A549 (cell line): ENCODE measurements around the gene NDUFS4.

Experiments
- CHD4 ChIP-seq: fragments of 200-600 bp; sonication (generic); IDR thresholded peaks from 2 replicates; pipeline ENCODE4 v1.6.1; 2016; ENCODE audit warnings: antibody characterized with exemption, mild to moderate bottlenecking, borderline replicate concordance
- EP300 ChIP-seq, 2 experiments: fragments of >200 bp; sonication (Bioruptor Twin); formaldehyde crosslinking; IDR thresholded peaks; 2 replicates in 1 of 2; 3 replicates in 1 of 2; pipeline ENCODE4 v1.6.1; 2016 to 2017
- FOSL2 ChIP-seq, 2 experiments: fragments of 450-650 bp in 1 of 2; fragments of >200 bp in 1 of 2; sonication (Bioruptor Twin) in 1 of 2; formaldehyde crosslinking; IDR thresholded peaks; 2 replicates each; pipeline versions ENCODE4 v1.5.0 to v1.6.1; 2016 to 2020; ENCODE audit warnings: mild to moderate bottlenecking in 1 of 2, moderate library complexity in 1 of 2
- HOXA7 ChIP-seq: fragments of 250-450 bp; sonication (Bioruptor Pico); IDR thresholded peaks from 2 replicates; pipeline ENCODE4 v1.5.0; 2020; ENCODE audit warnings: mild to moderate bottlenecking, moderate library complexity
- JUNB ChIP-seq: fragments of >200 bp; sonication (Bioruptor Twin); formaldehyde crosslinking; IDR thresholded peaks from 2 replicates; pipeline ENCODE4 v1.6.1; 2016
- KDM1A ChIP-seq: fragments of 200-600 bp; sonication (generic); IDR thresholded peaks from 2 replicates; pipeline ENCODE4 v1.6.1; 2016; ENCODE audit warnings: low read depth, mild to moderate bottlenecking
- MYC ChIP-seq: IDR thresholded peaks from 2 replicates; pipeline ENCODE4 v1.6.1; 2012; ENCODE audit warnings: mild to moderate bottlenecking, inconsistent platforms, low read length, improper control_type of control experiment, borderline replicate concordance
- NR3C1 ChIP-seq: fragments of >200 bp; sonication (Bioruptor Twin); formaldehyde crosslinking; IDR thresholded peaks from 3 replicates; pipeline ENCODE4 v1.6.1; 2017
- PHF8 ChIP-seq: fragments of 200-600 bp; sonication (generic); IDR thresholded peaks from 2 replicates; pipeline ENCODE4 v1.6.1; 2016; ENCODE audit warnings: low read depth, mild to moderate bottlenecking, antibody characterized with exemption, moderate library complexity, borderline replicate concordance
- POLR2A ChIP-seq: IDR thresholded peaks from 2 replicates; pipeline ENCODE4 v1.6.1; 2012; ENCODE audit warnings: mild to moderate bottlenecking, low read length
- RFX5 ChIP-seq: fragments of 450-650 bp; IDR thresholded peaks from 2 replicates; pipeline ENCODE4 v1.7.1; 2014; ENCODE audit warnings: antibody characterized with exemption, mild to moderate bottlenecking, moderate library complexity
- ZFP36 ChIP-seq: fragments of 450-650 bp; IDR thresholded peaks from 2 replicates; pipeline ENCODE4 v1.6.1; 2014; ENCODE audit warnings: borderline replicate concordance; ENCODE audit not compliant: partially characterized antibody
- TF ChIP-seq, protein P1 (sequence below): fragments of >200 bp; sonication (Bioruptor Twin); formaldehyde crosslinking; IDR thresholded peaks from 3 replicates; pipeline ENCODE4 v1.5.1; 2016

DNA sequence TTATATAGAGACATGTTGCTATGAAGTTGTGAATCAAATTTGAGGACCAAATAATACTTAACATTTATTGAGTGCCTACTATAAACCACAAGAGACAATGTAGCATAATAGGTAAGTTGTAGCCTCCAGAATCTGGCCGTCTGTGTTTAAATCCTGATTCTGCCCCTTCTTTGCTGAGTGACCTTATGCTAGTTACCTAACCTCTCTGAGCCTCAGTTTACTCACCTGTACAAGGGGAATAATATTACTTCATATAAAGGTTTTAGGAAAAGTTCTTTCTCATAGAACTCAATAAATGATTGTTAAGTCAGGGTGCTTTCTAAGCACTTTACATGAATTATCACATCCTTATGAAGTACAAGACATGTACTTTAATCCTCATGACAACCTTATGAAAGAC is 120.6 kb downstream of the NDUFS4 start:
- TF ChIP-seq PHF8, result no peak
- TF ChIP-seq, protein P1, sequence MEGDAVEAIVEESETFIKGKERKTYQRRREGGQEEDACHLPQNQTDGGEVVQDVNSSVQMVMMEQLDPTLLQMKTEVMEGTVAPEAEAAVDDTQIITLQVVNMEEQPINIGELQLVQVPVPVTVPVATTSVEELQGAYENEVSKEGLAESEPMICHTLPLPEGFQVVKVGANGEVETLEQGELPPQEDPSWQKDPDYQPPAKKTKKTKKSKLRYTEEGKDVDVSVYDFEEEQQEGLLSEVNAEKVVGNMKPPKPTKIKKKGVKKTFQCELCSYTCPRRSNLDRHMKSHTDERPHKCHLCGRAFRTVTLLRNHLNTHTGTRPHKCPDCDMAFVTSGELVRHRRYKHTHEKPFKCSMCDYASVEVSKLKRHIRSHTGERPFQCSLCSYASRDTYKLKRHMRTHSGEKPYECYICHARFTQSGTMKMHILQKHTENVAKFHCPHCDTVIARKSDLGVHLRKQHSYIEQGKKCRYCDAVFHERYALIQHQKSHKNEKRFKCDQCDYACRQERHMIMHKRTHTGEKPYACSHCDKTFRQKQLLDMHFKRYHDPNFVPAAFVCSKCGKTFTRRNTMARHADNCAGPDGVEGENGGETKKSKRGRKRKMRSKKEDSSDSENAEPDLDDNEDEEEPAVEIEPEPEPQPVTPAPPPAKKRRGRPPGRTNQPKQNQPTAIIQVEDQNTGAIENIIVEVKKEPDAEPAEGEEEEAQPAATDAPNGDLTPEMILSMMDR, result no peak
- TF ChIP-seq EP300 (IDR thresholded peaks at IDR 0.05), result no peak
- TF ChIP-seq RFX5, result no peak
- no peak for TF ChIP-seq CHD4
- TF ChIP-seq NR3C1, result no peak
- no peak for TF ChIP-seq MYC
- TF ChIP-seq KDM1A, result no peak
- no peak for TF ChIP-seq POLR2A
- no peak for TF ChIP-seq ZFP36
- no peak for TF ChIP-seq JUNB
- TF ChIP-seq FOSL2 (IDR thresholded peaks at IDR 0.05), result no peak
- no peak for TF ChIP-seq FOSL2 (CRISPR knock-in tag; IDR thresholded peaks at IDR 0.05)
- no peak for TF ChIP-seq HOXA7
